Stimulated activated memory B cell treated with anti-CD40 and anti-IgM and Interleukin-4, amounts not matched to agents 10 μg/mL and 1 μg/mL and 100 μg/mL, for 72 hours (primary cell): ENCODE results near the gene MAD1L1.
A peak's percentile ranks its signal among the peaks of the same experiment; 100 is the strongest.
"Not testable (repeated sequence)": the region's sequence is repeated elsewhere in the genome, so short reads cannot be mapped to it uniquely, and the experiment has no call there.

Source experiments
- ATAC-seq: fragments of 150-1000 bp; cut with Tn5 transposase; 2 replicates; pipeline ENCODE4 v1.10.0; 2021
- H3K27ac Mint-ChIP-seq: one replicate; pipeline ENCODE4 v1.8.0; 2022; ENCODE audit warnings: mild to moderate bottlenecking, mixed read lengths
- H3K27me3 Mint-ChIP-seq: one replicate; pipeline ENCODE4 v1.8.0; 2022; ENCODE audit warnings: mixed read lengths
- H3K36me3 Mint-ChIP-seq: one replicate; pipeline ENCODE4 v1.8.0; 2022; ENCODE audit warnings: mixed read lengths
- H3K4me1 Mint-ChIP-seq: one replicate; pipeline ENCODE4 v1.8.0; 2022; ENCODE audit warnings: mixed read lengths
- H3K4me3 Mint-ChIP-seq: one replicate; pipeline ENCODE4 v1.8.0; 2022; ENCODE audit warnings: mild to moderate bottlenecking, moderate library complexity, mixed read lengths
- H3K9me3 Mint-ChIP-seq: one replicate; pipeline ENCODE4 v1.8.0; 2022; ENCODE audit warnings: mixed read lengths

The MAD1L1 gene

GRCh38 chr7:1847260-1848001, 385.3 kb downstream of the MAD1L1 start:
- no peak overlapping the region for H3K4me3 Mint-ChIP-seq
- no peaks in the 10 kb centered on the region for H3K27me3 Mint-ChIP-seq
- H3K27ac Mint-ChIP-seq: no peak overlapping the region
- peaks cover 9% of the 10 kb centered on the region for H3K4me1 Mint-ChIP-seq
- H3K9me3 Mint-ChIP-seq: no peaks in the 10 kb centered on the region
- peaks cover 36% of the 10 kb centered on the region for H3K36me3 Mint-ChIP-seq
- ATAC-seq: no peak

- no peak overlapping the region for H3K27ac Mint-ChIP-seq
- H3K27me3 Mint-ChIP-seq: no peaks in the 10 kb centered on the region
- no peak for ATAC-seq
Observed at GRCh38 chr7:1846331-1847065, 386.2 kb downstream of the MAD1L1 start.

DNA sequence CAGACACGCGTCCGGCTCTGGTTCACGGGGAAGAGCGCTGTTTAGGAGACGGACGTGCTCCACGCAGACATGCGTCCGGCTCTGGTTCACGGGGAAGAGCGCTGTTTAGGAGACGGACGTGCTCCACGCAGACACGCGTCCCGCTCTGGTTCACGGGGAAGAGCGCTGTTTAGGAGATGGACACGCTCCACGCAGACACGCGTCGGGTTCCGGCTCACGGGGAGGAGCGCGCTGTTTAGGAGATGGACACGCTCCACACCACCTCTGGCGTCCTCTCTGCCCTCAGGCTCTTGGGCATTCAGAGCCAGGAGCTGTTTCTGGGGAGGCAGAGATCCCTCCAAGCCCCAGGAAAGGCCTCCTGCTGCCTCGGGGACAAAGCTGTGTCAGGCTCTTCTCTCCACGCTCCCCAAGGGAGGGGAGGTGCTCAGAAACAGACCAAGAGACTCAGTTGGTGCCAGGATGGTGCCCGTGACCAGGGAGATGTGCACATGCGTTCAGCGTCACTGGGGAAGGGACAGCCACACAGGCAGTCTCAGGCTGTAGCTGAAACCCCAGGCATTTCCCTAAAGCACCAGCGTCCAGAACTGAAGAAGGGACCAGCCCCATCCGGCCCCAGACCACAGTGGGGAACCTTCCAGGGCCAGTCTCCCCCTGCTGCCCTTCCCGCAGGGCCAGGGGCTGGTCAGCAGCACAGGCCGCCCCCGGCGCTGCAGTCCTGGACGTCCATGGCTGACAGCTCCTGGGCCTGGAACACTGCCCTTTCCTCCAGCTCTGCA, 387.0 kb downstream of the MAD1L1 start:
- Mint-ChIP-seq H3K27ac (no peak overlapping the region), H3K27me3 (no peaks in the 10 kb centered on the region), H3K36me3 (peaks cover 34% of the 10 kb centered on the region), H3K9me3 (no peaks in the 10 kb centered on the region), H3K4me3 (no peak overlapping the region), H3K4me1 (peaks cover 9% of the 10 kb centered on the region)
- ATAC-seq: no peak

More at GRCh38 chr7:1846331-1847065, 386.2 kb downstream of the MAD1L1 start:
- Mint-ChIP-seq H3K36me3 (peaks cover 38% of the 10 kb centered on the region), H3K4me3 (no peak overlapping the region), H3K4me1 (peaks cover 9% of the 10 kb centered on the region), H3K9me3 (no peaks in the 10 kb centered on the region)

DNA sequence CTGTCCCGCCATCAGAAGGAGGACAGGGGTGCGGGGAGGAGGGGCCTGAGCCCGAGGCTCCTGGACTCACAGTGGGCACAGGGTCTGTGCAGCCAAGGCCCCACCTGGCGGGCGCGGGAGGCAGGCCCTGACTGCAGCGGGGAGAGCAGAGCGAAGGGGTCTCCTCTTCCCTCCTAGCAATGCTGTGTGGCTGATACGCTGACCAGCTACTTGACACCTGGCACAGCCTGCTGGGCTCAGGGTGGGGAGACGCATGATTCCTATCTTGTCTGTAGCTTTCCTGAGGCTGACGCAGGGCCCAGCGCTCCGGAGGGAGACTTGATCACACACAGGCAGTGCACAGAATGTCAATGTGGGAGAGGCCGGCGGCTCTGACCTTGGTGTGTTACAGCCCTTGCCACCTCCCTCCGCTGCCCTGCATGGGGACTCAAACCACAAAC, 387.8 kb downstream of the MAD1L1 start:
- Mint-ChIP-seq H3K27me3 (no peaks in the 10 kb centered on the region), H3K4me3 (no peak overlapping the region), H3K27ac (no peak overlapping the region), H3K4me1 (peaks cover 9% of the 10 kb centered on the region), H3K9me3 (no peaks in the 10 kb centered on the region), H3K36me3 (peaks cover 31% of the 10 kb centered on the region)
- ATAC-seq: no peak

DNA sequence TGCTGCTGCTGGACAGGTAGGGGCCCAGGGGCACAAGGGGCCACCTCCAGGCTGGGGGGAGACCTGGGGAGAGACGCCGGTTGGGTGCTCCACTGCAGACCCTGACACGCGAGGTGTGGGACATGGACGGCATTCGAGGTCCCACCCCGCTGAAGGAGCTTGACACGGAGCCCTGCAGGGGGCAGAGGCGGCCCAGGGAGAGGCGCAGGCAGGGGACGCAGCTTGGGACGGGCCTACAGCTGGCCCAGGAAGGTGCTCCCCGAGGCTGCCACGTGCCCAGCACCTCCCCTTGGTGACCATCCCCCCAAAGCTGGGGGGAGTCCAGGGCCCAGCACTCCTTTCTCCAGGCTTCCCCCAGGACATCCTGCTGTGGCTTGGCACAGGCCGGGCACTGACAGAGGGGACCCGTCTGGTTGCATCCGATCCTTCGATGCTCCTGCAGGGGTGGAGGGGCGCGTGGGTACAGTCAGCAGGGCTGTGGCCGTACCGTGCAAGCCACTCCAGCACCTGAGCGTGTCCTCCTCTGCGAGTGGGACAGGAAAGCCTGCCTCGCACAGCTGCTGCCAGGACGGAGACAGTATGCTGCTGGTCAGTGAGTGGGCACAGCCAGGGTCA, 388.3 kb downstream of the MAD1L1 start:
- Mint-ChIP-seq H3K27me3 (no peaks in the 10 kb centered on the region), H3K9me3 (no peaks in the 10 kb centered on the region), H3K36me3 (peaks cover 31% of the 10 kb centered on the region), H3K4me1 (peaks cover 9% of the 10 kb centered on the region), H3K4me3 (no peak overlapping the region), H3K27ac (peak overlapping the region; percentile 77)
- peak; percentile 17 for ATAC-seq

- H3K27me3 Mint-ChIP-seq: no peaks in the 10 kb centered on the region
- peak overlapping the region; percentile 77 for H3K27ac Mint-ChIP-seq
- peak; percentile 72 for ATAC-seq
- no peaks in the 10 kb centered on the region for H3K9me3 Mint-ChIP-seq
- H3K4me1 Mint-ChIP-seq: peaks cover 9% of the 10 kb centered on the region
- H3K36me3 Mint-ChIP-seq: peaks cover 31% of the 10 kb centered on the region
- H3K4me3 Mint-ChIP-seq: no peak overlapping the region
Observed at GRCh38 chr7:1843921-1844335, 388.8 kb downstream of the MAD1L1 start.

DNA sequence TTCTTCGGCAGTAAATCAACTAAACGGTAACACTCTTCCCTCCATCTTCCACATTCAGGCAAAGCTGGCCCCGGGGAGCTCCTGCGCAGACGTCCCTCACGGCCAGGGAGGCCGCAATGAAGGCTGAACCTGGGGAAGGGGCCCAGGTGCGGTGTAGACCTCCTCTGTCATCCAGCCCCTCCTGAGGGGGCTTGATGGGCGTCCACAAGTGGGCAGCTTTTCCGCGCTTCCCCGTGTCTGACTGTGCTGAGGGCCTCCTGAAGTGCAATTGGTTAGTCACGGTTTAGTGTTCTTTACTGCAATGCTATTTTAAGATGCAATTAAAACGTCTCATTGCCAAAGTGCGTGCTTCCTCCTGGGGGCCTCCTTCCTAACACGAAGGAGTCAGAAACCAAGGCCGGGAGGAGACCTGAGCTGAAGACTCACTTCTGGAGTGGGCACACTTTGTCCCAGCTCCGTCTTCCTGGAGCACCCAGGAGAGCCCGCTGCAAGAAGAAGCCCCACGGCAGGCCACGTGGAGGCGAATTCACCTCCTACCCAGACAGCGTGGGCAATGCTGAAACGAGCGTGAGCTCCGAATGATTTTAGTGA, 389.4 kb downstream of the MAD1L1 start:
- Mint-ChIP-seq H3K4me3 (no peak overlapping the region), H3K27ac (peak overlapping the region; percentile 77)

GRCh38 chr7:1842321-1843221, 390.2 kb downstream of the MAD1L1 start:
- no peaks in the 10 kb centered on the region for H3K27me3 Mint-ChIP-seq
- no peak for ATAC-seq
- H3K4me1 Mint-ChIP-seq: peaks cover 9% of the 10 kb centered on the region
- H3K36me3 Mint-ChIP-seq: peaks cover 42% of the 10 kb centered on the region
- peak overlapping the region; percentile 77 for H3K27ac Mint-ChIP-seq
- H3K9me3 Mint-ChIP-seq: no peaks in the 10 kb centered on the region
- no peak overlapping the region for H3K4me3 Mint-ChIP-seq

More for the DNA sequence above, 389.4 kb downstream of the MAD1L1 start:
- Mint-ChIP-seq H3K9me3 (no peaks in the 10 kb centered on the region), H3K4me1 (peaks cover 9% of the 10 kb centered on the region), H3K27me3 (no peaks in the 10 kb centered on the region), H3K36me3 (peaks cover 34% of the 10 kb centered on the region)
- no peak for ATAC-seq

GRCh38 chr7:1841286-1842021, 391.3 kb downstream of the MAD1L1 start:
- not testable (repeated sequence) for H3K4me3 Mint-ChIP-seq, H3K27me3 Mint-ChIP-seq, ATAC-seq, H3K9me3 Mint-ChIP-seq, H3K4me1 Mint-ChIP-seq, H3K27ac Mint-ChIP-seq
- peaks cover 45% of the 10 kb centered on the region for H3K36me3 Mint-ChIP-seq

- ATAC-seq, H3K4me3 Mint-ChIP-seq, H3K9me3 Mint-ChIP-seq, H3K27me3 Mint-ChIP-seq, H3K4me1 Mint-ChIP-seq, H3K27ac Mint-ChIP-seq: not testable (repeated sequence)
- peaks cover 47% of the 10 kb centered on the region for H3K36me3 Mint-ChIP-seq
Observed at GRCh38 chr7:1840744-1841143, 392.0 kb downstream of the MAD1L1 start.

- no peak overlapping the region for H3K27ac Mint-ChIP-seq
- peaks cover 43% of the 10 kb centered on the region for H3K36me3 Mint-ChIP-seq
- H3K9me3 Mint-ChIP-seq: peaks cover 3% of the 10 kb centered on the region
Observed at GRCh38 chr7:1839701-1840100, 393.0 kb downstream of the MAD1L1 start.

GRCh38 chr7:1838911-1839531, 393.7 kb downstream of the MAD1L1 start:
- H3K4me1 Mint-ChIP-seq, H3K9me3 Mint-ChIP-seq, H3K27ac Mint-ChIP-seq, ATAC-seq, H3K27me3 Mint-ChIP-seq, H3K4me3 Mint-ChIP-seq: not testable (repeated sequence)
- H3K36me3 Mint-ChIP-seq: peaks cover 47% of the 10 kb centered on the region

More at GRCh38 chr7:1839701-1840100, 393.0 kb downstream of the MAD1L1 start:
- ATAC-seq: no peak
- Mint-ChIP-seq H3K4me1 (peaks cover 9% of the 10 kb centered on the region), H3K4me3 (no peak overlapping the region), H3K27me3 (no peaks in the 10 kb centered on the region)

GRCh38 chr7:1838544-1838872, 394.2 kb downstream of the MAD1L1 start:
- not testable (repeated sequence) for H3K4me3 Mint-ChIP-seq, ATAC-seq, H3K27me3 Mint-ChIP-seq, H3K4me1 Mint-ChIP-seq, H3K27ac Mint-ChIP-seq, H3K9me3 Mint-ChIP-seq
- peaks cover 50% of the 10 kb centered on the region for H3K36me3 Mint-ChIP-seq
